OCI-LY7 (cell line): Measurements from ENCODE around the gene GRAMD1B.

Experiments used
- EZH2phosphoT487 ChIP-seq: fragments of 200-600 bp; sonication (generic); IDR thresholded peaks from 2 replicates; pipeline ENCODE4 v1.6.1; 2018; ENCODE audit warnings: low read depth, borderline replicate concordance, mild to moderate bottlenecking, mixed run types, antibody characterized with exemption, low read length, moderate library complexity, mixed read lengths
- TF ChIP-seq, protein P1 (sequence below): fragments of 200-600 bp; sonication (generic); conservative IDR thresholded peaks from 2 replicates; pipeline ENCODE4 v1.5.1; 2014; ENCODE audit warnings: mild to moderate bottlenecking, antibody characterized with exemption, low read length, moderate library complexity, mixed read lengths

DNA sequence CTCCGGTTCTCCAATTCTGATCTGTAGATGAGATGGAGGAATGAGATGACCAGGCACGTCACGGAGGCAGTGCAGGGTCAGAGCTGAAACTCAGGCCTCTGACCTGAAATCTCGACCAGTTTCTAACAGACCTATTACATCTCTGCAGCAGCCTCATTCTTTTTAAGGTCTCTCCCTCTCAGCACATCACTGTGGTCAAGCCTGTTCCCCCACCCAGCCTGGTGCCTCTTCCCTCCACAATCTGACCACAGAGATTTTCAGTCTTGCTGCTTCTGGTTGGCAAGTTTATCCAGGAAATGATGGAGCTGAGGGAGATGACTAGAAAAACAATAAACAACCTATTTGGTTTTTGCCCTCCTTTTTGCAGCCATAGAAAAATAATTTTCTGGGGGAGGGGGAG, 9.5 kb downstream of the GRAMD1B start:
- TF ChIP-seq, protein P1, sequence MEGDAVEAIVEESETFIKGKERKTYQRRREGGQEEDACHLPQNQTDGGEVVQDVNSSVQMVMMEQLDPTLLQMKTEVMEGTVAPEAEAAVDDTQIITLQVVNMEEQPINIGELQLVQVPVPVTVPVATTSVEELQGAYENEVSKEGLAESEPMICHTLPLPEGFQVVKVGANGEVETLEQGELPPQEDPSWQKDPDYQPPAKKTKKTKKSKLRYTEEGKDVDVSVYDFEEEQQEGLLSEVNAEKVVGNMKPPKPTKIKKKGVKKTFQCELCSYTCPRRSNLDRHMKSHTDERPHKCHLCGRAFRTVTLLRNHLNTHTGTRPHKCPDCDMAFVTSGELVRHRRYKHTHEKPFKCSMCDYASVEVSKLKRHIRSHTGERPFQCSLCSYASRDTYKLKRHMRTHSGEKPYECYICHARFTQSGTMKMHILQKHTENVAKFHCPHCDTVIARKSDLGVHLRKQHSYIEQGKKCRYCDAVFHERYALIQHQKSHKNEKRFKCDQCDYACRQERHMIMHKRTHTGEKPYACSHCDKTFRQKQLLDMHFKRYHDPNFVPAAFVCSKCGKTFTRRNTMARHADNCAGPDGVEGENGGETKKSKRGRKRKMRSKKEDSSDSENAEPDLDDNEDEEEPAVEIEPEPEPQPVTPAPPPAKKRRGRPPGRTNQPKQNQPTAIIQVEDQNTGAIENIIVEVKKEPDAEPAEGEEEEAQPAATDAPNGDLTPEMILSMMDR: no peak
- no peak for TF ChIP-seq EZH2phosphoT487
